D721Med (cell line): ENCODE results near the gene ETV3.

Experiments used
- DNase-seq: peaks from one replicate; pipeline ENCODE4 v3.0.0; 2011; ENCODE audit warnings: low spot score; ENCODE audit not compliant: insufficient read length
- FAIRE-seq: peaks from 2 replicates; lab custom pipeline; 2011; peaks lifted over from hg19 to GRCh38; lab: Jason Lieb, UNC
- CTCF ChIP-seq: IDR thresholded peaks from 2 replicates; pipeline ENCODE4 v1.5.1; 2012; ENCODE audit warnings: mild to moderate bottlenecking, control low read depth; ENCODE audit not compliant: insufficient read depth; ENCODE audit errors: missing control alignments

ETV3 gene

GRCh38 chr1:157089789-157090188 is 48.4 kb downstream of the ETV3 start:
- DNase-seq (no peak), FAIRE-seq (no peak)
- TF ChIP-seq CTCF, result no peak

- FAIRE-seq, result no peak
- no peak for TF ChIP-seq CTCF
- no peak for DNase-seq
Observed at GRCh38 chr1:157088607-157089006, 49.6 kb downstream of the ETV3 start.

- no peak for TF ChIP-seq CTCF
- FAIRE-seq, result no peak
- no peak for DNase-seq
Observed at GRCh38 chr1:157087030-157087429, 51.2 kb downstream of the ETV3 start.

GRCh38 chr1:157086299-157086698 is 51.9 kb downstream of the ETV3 start:
- DNase-seq (no peak), FAIRE-seq (no peak)
- no peak for TF ChIP-seq CTCF

- no peak for DNase-seq
- TF ChIP-seq CTCF, result no peak
- FAIRE-seq, result no peak
Observed at GRCh38 chr1:157085421-157085820, 52.8 kb downstream of the ETV3 start.

GRCh38 chr1:157084720-157085119 is 53.5 kb downstream of the ETV3 start:
- DNase-seq (no peak), FAIRE-seq (no peak)
- TF ChIP-seq CTCF, result no peak

GRCh38 chr1:157081707-157082106 is 56.5 kb downstream of the ETV3 start:
- DNase-seq (no peak), FAIRE-seq (no peak)
- no peak for TF ChIP-seq CTCF
